ENCODE results near the gene SLC22A23. TPM values are rescaled to one million over a fixed set of nuclear protein-coding genes. Genes with fewer than 3 reads are reported as not detected.

SLC22A23 gene
- total RNA-seq, 4 donors from 2014 or later = 8.3 to 22.5 (median 12.8) TPM

DNA sequence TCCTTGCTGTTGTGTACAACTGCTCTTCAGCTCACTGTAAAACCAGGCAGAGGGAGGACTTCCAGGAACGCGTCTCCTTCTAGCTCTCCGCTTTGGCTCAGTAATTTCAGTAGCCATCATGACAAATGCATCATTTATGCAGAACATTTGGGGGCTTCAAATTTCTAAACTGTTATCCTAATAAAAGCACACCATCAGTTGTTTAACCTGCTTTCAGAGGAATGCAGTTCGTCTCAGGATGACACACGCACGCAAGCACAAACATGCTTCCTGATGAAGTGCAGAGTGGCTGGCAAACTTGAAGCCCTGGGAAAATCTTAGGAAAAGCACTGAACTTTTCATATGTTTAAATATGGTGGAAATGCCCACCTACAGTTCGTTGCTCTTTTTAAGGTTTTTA lies 24.4 kb downstream of the SLC22A23 start:
- TF ChIP-seq, protein P1, sequence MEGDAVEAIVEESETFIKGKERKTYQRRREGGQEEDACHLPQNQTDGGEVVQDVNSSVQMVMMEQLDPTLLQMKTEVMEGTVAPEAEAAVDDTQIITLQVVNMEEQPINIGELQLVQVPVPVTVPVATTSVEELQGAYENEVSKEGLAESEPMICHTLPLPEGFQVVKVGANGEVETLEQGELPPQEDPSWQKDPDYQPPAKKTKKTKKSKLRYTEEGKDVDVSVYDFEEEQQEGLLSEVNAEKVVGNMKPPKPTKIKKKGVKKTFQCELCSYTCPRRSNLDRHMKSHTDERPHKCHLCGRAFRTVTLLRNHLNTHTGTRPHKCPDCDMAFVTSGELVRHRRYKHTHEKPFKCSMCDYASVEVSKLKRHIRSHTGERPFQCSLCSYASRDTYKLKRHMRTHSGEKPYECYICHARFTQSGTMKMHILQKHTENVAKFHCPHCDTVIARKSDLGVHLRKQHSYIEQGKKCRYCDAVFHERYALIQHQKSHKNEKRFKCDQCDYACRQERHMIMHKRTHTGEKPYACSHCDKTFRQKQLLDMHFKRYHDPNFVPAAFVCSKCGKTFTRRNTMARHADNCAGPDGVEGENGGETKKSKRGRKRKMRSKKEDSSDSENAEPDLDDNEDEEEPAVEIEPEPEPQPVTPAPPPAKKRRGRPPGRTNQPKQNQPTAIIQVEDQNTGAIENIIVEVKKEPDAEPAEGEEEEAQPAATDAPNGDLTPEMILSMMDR (IDR thresholded peaks at IDR 0.05) = no peak
- no peak for ATAC-seq (ENCODE audit: low FRiP score)
- DNase-seq (ENCODE audit: low spot score) = no peak

DNA sequence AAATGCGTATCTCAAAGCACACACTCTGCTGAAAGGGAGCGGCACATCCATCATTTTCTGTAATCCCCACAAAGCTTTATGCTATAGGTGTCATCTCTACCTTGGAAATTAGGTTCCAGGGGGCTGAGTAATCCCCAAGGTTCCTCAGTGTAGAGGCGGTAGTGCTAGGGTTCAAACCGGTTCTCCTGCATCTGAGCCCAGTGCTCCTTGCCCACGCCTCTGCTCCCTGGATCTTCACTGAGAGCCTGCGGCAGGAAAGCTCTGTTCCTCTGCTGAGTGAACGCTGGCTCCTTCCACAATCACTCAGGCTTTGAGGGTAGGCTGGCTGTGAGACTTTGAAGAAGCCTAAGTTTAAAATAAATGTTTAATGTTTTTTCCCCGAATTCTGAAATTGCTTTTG lies 24.9 kb downstream of the SLC22A23 start:
- DNase-seq (ENCODE audit: low spot score) = no peak
- TF ChIP-seq, protein P1 (IDR thresholded peaks at IDR 0.05) = no peak
- no peak for ATAC-seq (ENCODE audit: low FRiP score)

DNA sequence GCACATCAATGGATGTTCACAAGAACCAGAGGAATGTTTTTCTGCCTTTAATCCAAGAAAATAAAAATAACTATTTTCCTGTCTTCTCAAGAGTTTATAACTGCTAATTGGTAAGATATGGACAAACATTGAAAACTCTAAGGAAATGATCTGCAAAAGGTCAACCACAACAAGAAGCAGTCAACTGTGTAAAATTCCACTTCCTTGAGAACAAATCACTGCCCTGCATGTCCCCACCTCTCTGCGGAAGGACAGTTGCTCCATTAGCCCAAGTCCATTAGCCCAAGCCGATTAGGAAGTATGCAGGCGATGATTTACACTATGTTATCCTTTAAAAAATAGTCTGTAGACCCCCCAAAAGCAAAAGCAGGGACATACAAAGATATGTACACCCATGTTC lies 27.6 kb downstream of the SLC22A23 start:
- TF ChIP-seq, protein P1 (IDR thresholded peaks at IDR 0.05) = no peak
- ATAC-seq (ENCODE audit: low FRiP score) (no peak), DNase-seq (ENCODE audit: low spot score) (no peak)

DNA sequence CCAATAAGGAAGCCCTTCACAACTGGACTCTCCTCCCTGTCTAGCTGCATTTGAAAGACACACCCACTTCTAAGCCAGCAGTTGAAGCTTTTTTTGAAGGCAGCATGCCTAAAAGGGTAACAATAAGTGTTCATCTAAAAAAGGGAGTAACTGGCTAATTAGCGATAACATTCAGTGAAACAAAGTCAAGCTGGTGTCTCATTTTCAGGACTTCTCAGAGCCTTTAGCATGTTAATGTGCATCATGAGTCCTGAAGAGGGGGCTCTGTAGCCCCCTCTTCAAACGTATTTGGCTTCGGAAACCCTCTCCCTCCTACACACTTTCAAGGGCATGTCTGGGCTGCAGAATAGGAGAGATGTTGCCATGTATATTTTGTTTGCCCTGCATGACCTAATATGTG lies 28.1 kb downstream of the SLC22A23 start:
- TF ChIP-seq, protein P1 (IDR thresholded peaks at IDR 0.05) = no peak
- DNase-seq (ENCODE audit: low spot score) = no peak
- no peak for ATAC-seq (ENCODE audit: low FRiP score)

DNA sequence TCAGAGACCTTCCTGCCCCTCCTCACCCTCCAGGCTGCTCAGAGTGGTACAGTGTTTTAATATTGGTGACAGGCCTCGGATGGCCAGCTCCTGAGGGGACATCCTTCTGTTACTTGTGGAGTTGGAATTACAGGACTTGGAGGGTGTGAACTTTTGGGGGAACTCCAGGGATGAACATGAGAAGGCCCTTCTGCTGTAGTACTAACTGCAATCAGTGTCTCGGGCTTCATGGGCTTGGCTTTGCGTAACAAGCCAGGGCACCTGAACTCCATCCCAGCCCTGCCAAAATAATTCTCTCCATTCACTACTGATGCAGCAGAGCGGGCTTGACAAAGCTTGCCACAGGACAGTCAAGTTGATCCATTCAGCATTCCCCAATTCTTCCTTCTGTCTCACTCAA lies 28.6 kb downstream of the SLC22A23 start:
- ATAC-seq (ENCODE audit: low FRiP score) = no peak
- TF ChIP-seq, protein P1 (IDR thresholded peaks at IDR 0.05) = no peak

DNA sequence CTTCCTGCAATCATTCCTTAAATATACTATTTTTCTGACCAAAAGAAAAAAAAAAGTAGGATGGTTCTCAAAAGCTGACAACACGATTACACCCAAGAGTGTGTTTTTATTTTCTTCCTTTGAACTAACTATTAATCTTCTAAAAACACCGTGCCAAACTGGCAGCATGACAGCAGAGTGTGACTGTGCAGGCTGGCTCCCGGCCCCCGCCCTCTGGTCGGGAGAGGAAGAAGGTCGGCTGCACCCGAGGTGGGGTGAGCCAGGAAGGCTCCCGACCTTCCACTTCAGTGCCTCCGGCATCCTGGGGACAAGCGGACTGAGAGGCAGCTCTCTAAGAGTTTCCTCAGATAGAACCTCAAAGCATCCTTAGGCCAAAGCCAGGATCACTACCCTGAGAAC lies 29.2 kb downstream of the SLC22A23 start:
- ATAC-seq (ENCODE audit: low FRiP score) (peak; percentile 67), DNase-seq (ENCODE audit: low spot score) (no peak)
- TF ChIP-seq, protein P1 (IDR thresholded peaks at IDR 0.05) = no peak

More for the DNA sequence above, 28.6 kb downstream of the SLC22A23 start:
- no peak for DNase-seq (ENCODE audit: low spot score)

DNA sequence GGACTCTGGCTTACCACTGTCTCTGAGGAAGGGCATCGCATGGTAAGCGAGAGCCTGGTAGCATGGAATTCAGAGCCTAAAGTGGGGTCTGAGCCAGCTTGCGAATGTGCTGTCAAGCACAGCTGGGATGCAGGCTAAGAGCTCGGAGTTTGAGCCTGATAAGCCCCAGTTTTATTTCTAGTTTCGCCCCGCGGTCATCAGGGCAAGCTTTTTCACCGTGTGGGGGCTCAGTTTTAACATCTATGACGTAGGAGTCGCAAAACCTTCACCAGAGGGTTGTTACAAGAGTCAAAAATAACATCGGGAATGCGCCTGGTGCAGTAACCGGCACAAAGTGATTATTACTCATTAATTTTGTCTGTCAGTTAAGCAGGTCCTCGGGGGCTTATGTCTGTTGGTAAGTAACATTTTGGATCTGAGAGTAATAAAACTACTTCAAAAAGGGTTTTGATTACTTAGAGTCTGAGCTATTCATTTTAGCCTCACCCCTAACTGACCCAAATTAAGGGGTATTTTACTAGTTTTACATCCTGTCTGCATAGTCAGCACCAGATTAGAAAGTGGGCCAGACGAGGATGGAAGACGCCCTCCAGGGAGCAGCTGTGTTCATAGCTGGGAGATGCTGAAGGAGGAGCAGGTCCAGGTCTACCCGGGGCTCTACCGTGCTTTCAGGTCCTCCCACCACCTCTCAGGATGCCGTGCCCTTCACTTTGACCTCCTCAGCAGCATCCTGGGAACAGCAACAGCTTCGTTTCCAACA lies 29.7 kb downstream of the SLC22A23 start:
- TF ChIP-seq, protein P1 (IDR thresholded peaks at IDR 0.05) = no peak
- ATAC-seq (ENCODE audit: low FRiP score) = no peak
- no peak for DNase-seq (ENCODE audit: low spot score)

Measured in omental fat pad (tissue), 4 donors.